Activated naive CD4-positive, alpha-beta T cell treated with anti-CD3 and anti-CD28 coated beads for 36 hours (primary cell): Measurements from ENCODE around the gene TUBGCP2. TPM values are rescaled to one million over a fixed set of nuclear protein-coding genes. Genes with fewer than 3 reads are reported as not detected.

Source experiments
- CTCF ChIA-PET: fragments of 350-600 bp; sonication (Branson Sonifier 250); formaldehyde crosslinking; loops from one replicate; lab custom pipeline; 2021; ENCODE audit warnings: antibody characterized with exemption; lab: Charles Lee
- DNase-seq: peaks from one replicate; pipeline ENCODE4 v3.0.0-alpha.2; 2020
- H3K27ac Mint-ChIP-seq: one replicate; pipeline ENCODE4 v1.8.0; 2021; ENCODE audit warnings: mild to moderate bottlenecking, mixed read lengths
- H3K27me3 Mint-ChIP-seq: one replicate; pipeline ENCODE4 v1.8.0; 2021; ENCODE audit warnings: low read depth, mixed read lengths
- H3K36me3 Mint-ChIP-seq: one replicate; pipeline ENCODE4 v1.8.0; 2021; ENCODE audit warnings: low read depth, mixed read lengths
- H3K4me1 Mint-ChIP-seq: one replicate; pipeline ENCODE4 v1.8.0; 2021; ENCODE audit warnings: low read depth, mixed read lengths
- H3K4me3 Mint-ChIP-seq: one replicate; pipeline ENCODE4 v1.8.0; 2021; ENCODE audit warnings: mild to moderate bottlenecking, moderate library complexity, mixed read lengths
- H3K9me3 Mint-ChIP-seq: one replicate; pipeline ENCODE4 v1.8.0; 2021; ENCODE audit warnings: mixed read lengths
- intact Hi-C: fragments of 100-400 bp; cut with micrococcal nuclease; formaldehyde crosslinking; loops from one replicate; pipeline ENCODE4 v1.15.1; 2023
- total RNA-seq, 2 experiments: library from RNA; stranded (reverse); gene quantifications; one replicate each; pipeline ENCODE4 v1.2.3, GENCODE V29; 2021

The TUBGCP2 gene
- total RNA-seq, 2 experiments from 2014 or later: 47.9 to 56.1 TPM

DNA sequence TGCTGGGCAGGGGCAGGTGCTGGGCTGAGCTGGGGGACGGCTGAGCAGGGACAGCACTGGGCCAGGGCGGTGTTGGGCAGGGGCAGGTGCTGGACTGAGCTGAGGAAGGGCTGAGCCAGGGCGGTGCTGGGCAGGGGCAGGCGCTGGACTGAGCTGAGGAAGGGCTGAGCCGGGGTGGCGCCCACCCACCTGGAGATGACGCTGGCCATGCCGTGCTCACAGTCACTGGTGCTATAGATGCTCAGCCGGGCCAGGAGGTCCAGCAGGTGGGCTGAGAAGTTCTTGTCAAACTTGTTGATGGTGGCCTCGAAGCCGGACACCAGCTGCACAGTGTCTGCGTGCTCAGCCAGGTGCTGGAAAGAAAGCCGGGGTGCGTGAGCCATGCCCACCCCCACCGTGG lies 27.6 kb downstream of the TUBGCP2 start:
- peaks cover 17% of the 10 kb centered on the region for H3K4me1 Mint-ChIP-seq
- DNase-seq: no peak
- no peak overlapping the region for H3K4me3 Mint-ChIP-seq
- peaks cover 15% of the 10 kb centered on the region for H3K36me3 Mint-ChIP-seq
- H3K27ac Mint-ChIP-seq: no peak overlapping the region
- no peaks in the 10 kb centered on the region for H3K9me3 Mint-ChIP-seq
- intact Hi-C loops: no loop called here
- CTCF ChIA-PET: interaction anchor here (0.6 kb wide), 1 partner anchor 299 kb away, joined by 3 read pairs; no protein-coding TSS in a partner anchor
- no peaks in the 10 kb centered on the region for H3K27me3 Mint-ChIP-seq

DNA sequence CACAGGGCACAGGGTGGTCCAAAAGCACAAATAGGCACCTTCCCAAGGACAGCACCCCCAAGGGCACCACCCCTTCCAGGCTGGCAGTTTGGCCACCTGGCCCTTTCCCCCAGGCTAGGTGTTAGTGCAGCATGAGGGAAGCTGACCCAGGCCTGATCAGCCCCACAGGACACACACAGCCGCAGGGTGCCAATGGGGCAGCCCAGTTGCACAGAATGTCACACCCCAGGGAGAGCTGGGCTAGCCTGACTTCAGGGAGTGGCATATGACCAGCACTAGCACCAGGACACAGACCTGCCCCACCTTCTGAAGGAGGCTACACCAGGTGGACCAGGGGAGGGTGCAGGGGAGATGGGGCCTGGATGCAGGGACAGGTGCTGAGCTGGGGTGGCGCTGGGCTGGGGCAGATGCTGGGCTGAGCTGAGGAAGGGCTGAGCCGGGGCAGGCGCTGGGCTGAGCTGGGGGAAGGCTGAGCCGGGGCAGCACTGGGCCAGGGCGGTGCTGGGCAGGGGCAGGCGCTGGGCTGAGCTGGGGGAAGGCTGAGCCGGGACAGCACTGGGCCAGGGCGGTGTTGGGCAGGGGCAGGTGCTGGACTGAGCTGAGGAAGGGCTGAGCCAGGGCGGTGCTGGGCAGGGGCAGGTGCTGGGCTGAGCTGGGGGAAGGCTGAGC lies 28.1 kb downstream of the TUBGCP2 start:
- intact Hi-C loops: no loop called here
- no peak overlapping the region for H3K4me3 Mint-ChIP-seq
- peaks cover 10% of the 10 kb centered on the region for H3K36me3 Mint-ChIP-seq
- no peak overlapping the region for H3K27ac Mint-ChIP-seq
- peaks cover 20% of the 10 kb centered on the region for H3K4me1 Mint-ChIP-seq
- no peak for DNase-seq
- H3K9me3 Mint-ChIP-seq: no peaks in the 10 kb centered on the region
- CTCF ChIA-PET: interaction anchor here (0.6 to 2.8 kb wide), 3 partner anchors 16 to 298 kb away, joined by 3 to 7 read pairs (median 3); no protein-coding TSS in a partner anchor
- no peaks in the 10 kb centered on the region for H3K27me3 Mint-ChIP-seq

DNA sequence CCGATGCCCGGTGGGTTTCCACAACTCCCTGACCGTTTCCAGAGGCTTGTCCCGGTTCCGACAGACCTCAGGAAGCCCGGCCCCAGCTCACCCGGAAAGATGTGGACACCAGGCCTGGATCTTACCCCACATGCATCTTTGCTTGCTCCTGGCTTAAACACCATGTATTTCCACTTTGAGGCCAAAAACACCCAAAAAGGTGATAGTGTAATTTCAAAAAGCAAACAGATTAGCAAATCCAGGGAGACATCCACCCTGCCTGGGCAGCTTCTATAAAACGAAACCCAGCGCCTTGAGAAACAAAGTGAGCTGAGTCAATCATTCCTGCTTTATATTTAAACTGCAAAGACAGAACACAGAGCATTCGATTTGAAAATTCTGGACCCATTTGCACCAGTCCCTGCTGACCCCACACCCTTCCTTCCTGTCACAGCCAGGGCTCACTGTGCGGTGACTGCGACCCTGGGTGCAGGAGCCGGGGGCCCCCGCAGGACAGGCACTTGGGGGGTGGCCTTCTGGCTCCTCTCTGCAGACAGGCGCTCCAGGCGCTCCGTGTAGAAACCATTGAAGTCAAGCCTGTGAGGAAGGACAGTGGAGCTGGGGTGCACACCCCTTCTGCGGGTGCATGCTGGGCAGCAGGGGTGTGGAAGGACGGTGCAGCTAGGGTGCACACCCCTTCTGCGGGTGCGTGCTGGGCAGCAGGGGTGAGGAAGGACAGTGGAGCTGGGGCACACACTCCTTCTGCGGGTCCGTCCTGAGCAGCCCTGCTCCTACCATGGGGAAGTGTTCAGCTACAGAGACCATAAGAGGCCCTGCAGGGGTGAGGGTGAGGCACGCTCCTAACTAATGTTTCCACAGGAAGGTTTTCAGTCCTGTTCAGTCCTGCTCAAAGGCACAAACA lies 29.1 kb downstream of the TUBGCP2 start:
- H3K36me3 Mint-ChIP-seq: peaks cover 11% of the 10 kb centered on the region
- intact Hi-C loops: loop anchor here (5.0 kb wide), 2 partner anchors 317 to 347 kb away; no protein-coding TSS in a partner anchor

DNA sequence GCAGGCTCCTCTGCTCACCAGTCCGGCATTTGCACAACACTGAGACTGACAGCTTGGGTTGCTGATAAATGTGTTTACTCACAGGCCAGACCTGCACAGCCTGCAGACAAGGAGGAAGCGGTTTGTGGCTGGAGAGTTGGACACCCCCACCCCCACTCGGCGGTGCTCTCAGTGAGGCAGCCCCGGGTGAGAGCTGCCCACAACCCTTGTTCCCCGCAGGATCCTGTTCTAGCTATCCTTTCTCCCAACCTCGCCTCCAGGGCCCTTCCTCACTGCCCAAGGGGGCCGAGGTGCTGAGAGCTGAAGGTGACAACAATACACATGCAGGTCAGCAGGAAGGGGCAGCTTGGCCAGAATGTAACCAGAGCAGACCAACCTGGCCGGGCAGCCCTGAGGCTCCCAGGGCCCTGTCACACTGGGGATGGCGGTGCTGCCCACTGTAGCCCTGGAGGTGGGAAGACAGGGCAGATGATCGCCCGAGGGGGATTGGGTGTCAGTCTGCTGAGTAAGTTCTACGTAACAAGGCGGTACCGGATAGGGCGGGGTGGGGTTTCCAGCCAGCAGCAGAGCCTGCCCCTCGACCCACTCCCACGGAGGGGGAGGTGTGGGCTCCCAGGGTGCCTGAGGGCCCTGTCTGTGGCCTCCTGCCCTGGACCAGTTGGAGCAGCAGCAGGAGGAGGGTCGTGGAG lies 30.0 kb downstream of the TUBGCP2 start:
- no peak for DNase-seq
- CTCF ChIA-PET: interaction anchor here (1.0 to 2.8 kb wide), 4 partner anchors 21 to 135 kb away, joined by 3 to 7 read pairs (median 4); no protein-coding TSS in a partner anchor
- Mint-ChIP-seq H3K9me3 (no peaks in the 10 kb centered on the region), H3K36me3 (peaks cover 10% of the 10 kb centered on the region), H3K27ac (peak overlapping the region; percentile 19), H3K27me3 (no peaks in the 10 kb centered on the region), H3K4me3 (no peak overlapping the region), H3K4me1 (peaks cover 23% of the 10 kb centered on the region)
- intact Hi-C loops: loop anchor here (5.0 kb wide), 2 partner anchors 316 to 346 kb away; no protein-coding TSS in a partner anchor

More for the DNA sequence above, 29.1 kb downstream of the TUBGCP2 start:
- no peak for DNase-seq
- Mint-ChIP-seq H3K4me3 (no peak overlapping the region), H3K27me3 (no peaks in the 10 kb centered on the region), H3K9me3 (no peaks in the 10 kb centered on the region), H3K27ac (no peak overlapping the region), H3K4me1 (peaks cover 23% of the 10 kb centered on the region)
- CTCF ChIA-PET: interaction anchor here (0.6 to 2.8 kb wide), 3 partner anchors 15 to 28 kb away, joined by 3 to 7 read pairs (median 4); no protein-coding TSS in a partner anchor

DNA sequence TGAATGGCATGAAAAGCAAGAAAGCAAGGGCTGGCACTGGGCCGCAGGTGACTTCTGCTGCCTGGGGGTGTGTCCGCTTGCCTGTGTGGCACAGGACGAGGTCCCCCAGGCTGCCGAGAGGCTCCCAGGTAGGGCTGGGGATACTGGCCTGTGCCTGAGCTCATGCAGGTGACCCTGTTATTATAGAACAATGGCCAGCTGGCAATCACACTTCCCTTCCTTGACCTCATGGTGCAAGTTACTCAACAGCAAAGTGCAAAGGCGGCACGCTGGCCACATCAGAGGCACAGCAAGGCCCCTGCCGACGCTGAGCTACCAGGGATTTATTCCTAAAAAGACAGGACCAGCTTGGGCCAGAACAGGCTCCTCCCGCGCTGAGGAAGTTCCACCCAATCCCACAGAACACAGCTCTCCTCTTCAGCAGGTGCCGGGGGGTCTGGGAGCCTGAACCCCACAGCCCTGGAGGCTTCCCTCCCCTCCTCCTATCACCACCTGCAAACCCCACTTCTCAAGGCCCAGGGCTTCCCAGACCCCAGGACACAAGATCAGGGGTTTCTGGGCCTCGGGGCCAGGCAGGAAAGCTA lies 30.6 kb downstream of the TUBGCP2 start:
- H3K4me3 Mint-ChIP-seq: no peak overlapping the region

DNA sequence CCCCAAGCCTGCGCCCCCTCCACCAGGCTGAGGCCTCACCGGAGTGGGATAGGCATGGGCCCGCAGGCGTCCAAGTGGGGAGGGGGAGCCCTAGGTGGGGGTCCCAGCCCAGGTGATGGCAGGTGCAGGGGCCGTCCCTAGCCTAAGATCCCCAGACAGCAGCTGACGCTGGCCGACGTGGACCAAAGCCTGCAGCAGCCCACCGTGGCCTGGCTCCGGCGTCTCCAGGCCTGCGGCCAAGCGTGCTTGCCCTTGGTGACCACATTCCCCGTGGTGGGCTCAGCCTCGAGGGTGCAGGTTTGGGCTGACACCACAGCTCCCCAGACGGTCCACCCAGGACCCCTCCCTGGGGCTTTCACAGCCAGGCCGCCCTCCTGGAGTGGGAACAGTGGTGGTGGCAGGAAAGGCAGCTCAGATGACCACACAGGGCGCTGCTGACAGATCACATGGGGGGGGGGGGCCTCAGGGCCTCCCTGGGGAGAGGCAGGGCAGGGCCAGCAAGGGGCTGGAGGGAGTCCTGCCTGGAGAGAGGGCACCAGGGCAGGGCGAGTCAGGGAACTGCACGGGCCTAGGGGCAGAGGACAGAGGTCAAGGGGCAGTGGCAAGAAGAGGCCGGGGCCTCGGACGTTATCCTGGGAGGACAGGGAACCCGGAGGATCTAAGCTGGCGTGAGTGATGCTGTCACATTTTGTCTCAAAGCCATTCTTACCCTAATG lies 31.2 kb downstream of the TUBGCP2 start:
- DNase-seq: no peak
- peak overlapping the region; percentile 32 for H3K4me3 Mint-ChIP-seq
- peaks cover 23% of the 10 kb centered on the region for H3K4me1 Mint-ChIP-seq
- intact Hi-C loops: loop anchor here (5.0 kb wide), 2 partner anchors 315 to 345 kb away; no protein-coding TSS in a partner anchor
- H3K9me3 Mint-ChIP-seq: no peaks in the 10 kb centered on the region
- H3K27me3 Mint-ChIP-seq: no peaks in the 10 kb centered on the region
- peaks cover 7% of the 10 kb centered on the region for H3K36me3 Mint-ChIP-seq
- CTCF ChIA-PET: interaction anchor here (0.7 to 1.6 kb wide), 3 partner anchors 20 to 134 kb away, joined by 3 to 4 read pairs (median 4); no protein-coding TSS in a partner anchor
- H3K27ac Mint-ChIP-seq: no peak overlapping the region

More for the DNA sequence above, 30.6 kb downstream of the TUBGCP2 start:
- DNase-seq: no peak
- intact Hi-C loops: loop anchor here (5.0 kb wide), 2 partner anchors 316 to 346 kb away; no protein-coding TSS in a partner anchor
- H3K4me1 Mint-ChIP-seq: peaks cover 23% of the 10 kb centered on the region
- peaks cover 7% of the 10 kb centered on the region for H3K36me3 Mint-ChIP-seq
- H3K27ac Mint-ChIP-seq: peak overlapping the region; percentile 19
- no peaks in the 10 kb centered on the region for H3K9me3 Mint-ChIP-seq
- no peaks in the 10 kb centered on the region for H3K27me3 Mint-ChIP-seq
- CTCF ChIA-PET: interaction anchor here (1.0 to 2.8 kb wide), 4 partner anchors 20 to 135 kb away, joined by 3 to 7 read pairs (median 4); no protein-coding TSS in a partner anchor

DNA sequence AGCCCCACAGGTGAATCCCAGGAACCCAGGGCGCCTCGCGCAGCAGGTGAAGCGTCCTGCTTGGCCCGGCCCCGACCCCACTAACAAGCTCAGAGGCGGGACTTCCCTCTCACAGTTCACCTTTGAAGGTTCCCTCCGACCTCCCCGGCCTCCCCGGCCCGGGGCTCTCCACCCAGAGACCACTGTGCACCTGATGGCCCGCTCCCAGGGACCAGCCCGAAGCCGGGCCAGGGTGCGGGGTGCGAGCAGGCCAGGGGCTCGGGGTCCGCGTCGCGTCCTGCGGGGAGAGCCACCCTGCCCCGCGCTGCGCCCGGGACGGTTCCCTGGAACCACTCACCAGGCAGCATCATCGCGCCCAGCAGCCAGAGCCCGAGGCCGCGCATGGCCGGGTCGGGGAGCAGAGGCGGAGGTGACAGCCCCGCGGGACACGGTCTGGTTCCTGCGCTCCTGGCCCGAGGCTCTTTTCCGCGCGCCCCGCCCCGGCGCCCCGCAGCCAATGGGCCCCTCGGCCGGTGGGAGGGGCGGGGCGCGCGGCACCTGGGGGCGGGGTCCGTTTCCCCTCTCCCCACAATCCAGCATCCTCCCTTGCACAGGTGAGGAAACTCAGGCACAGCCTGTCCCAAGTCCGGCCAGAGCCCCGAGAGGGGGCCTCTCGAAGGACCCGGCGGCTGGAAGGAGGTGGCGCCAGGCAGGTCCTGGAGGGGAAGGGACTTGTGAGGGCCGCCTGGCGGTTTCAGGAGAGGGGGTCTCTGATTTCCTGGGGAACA lies 32.1 kb downstream of the TUBGCP2 start, which contains the start of gene ADAM8:
Gene ADAM8 (minus strand): TSS at position 434 of the 767 bp plus-strand sequence. CDS start 51 bp downstream, at position 383.
- peak within 1 kb of the TSS; percentile 86 for H3K4me3 Mint-ChIP-seq
- intact Hi-C loops: loop anchor here (5.0 kb wide), 2 partner anchors 314 to 344 kb away; no protein-coding TSS in a partner anchor
- H3K36me3 Mint-ChIP-seq: peaks cover 11% of the 10 kb centered on the region
- H3K27ac Mint-ChIP-seq: peak within 1 kb of the TSS; percentile 91
- H3K4me1 Mint-ChIP-seq: peaks cover 23% of the 10 kb centered on the region
- DNase-seq: peak; percentile 77
- no peaks in the 10 kb centered on the region for H3K27me3 Mint-ChIP-seq
- H3K9me3 Mint-ChIP-seq: no peaks in the 10 kb centered on the region
- CTCF ChIA-PET: interaction anchor here (0.6 to 1.7 kb wide), 5 partner anchors 11 to 133 kb away, joined by 3 to 8 read pairs (median 4); no protein-coding TSS in a partner anchor

DNA sequence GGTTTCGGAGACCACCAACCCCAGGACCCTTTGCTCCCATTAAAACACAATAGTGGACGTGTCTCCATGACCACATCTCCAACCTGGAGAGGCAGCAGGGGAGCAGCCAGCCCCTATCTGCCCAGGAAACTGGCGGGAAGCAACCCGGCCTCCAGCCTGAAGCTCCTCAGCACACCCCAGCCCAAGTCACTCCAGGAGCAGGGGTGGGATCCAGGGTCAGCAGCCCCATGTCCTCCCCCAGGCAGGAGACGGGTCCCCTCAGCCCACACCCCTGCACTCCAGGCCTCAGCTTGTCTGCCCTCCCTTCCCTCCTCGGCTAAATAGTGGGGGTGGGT lies 32.6 kb downstream of the TUBGCP2 start:
- no peak for DNase-seq
- intact Hi-C loops: loop anchor here (5.0 kb wide), 2 partner anchors 314 to 344 kb away; no protein-coding TSS in a partner anchor
- H3K27ac Mint-ChIP-seq: peak overlapping the region; percentile 91
- H3K36me3 Mint-ChIP-seq: peaks cover 11% of the 10 kb centered on the region
- H3K4me3 Mint-ChIP-seq: peak overlapping the region; percentile 86
- CTCF ChIA-PET: interaction anchor here (0.6 to 1.7 kb wide), 6 partner anchors 11 to 133 kb away, joined by 4 to 9 read pairs (median 6); no protein-coding TSS in a partner anchor
- no peaks in the 10 kb centered on the region for H3K9me3 Mint-ChIP-seq
- H3K27me3 Mint-ChIP-seq: no peaks in the 10 kb centered on the region
- peaks cover 23% of the 10 kb centered on the region for H3K4me1 Mint-ChIP-seq

DNA sequence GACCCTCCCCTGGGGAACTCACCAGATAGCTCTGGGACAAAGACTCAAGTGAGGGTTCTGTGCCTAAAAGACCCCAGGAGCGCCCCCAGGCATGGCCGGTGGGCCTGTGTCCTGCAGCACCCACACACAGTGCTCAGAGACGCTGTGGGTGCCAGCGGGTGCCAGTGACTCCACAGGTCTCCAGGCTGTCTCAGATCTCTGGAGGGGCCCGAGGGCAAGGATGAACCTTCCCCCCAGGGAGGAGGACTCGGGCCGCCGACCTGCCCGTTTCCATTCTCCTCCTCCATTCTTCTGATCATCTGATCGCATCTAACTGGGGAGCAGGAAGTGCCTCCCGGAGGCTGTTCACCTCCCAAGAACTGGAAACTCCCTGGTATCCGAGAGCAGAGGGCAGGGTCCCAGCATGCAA lies 33.0 kb downstream of the TUBGCP2 start:
- Mint-ChIP-seq H3K4me3 (peak overlapping the region; percentile 86), H3K27me3 (no peaks in the 10 kb centered on the region), H3K9me3 (no peaks in the 10 kb centered on the region), H3K36me3 (peaks cover 11% of the 10 kb centered on the region), H3K27ac (peak overlapping the region; percentile 91), H3K4me1 (peaks cover 23% of the 10 kb centered on the region)
- peak; percentile 60 for DNase-seq
- CTCF ChIA-PET: interaction anchor here (0.7 to 1.7 kb wide), 9 partner anchors 10 to 132 kb away, joined by 3 to 9 read pairs (median 6); no protein-coding TSS in a partner anchor
- intact Hi-C loops: loop anchor here (1.0 to 5.0 kb wide), 7 partner anchors 16 to 738 kb away; partner anchors contain the start of gene INPP5A
